LoVo (cell line): ENCODE results near the gene SENP5.
A peak's percentile ranks its signal among the peaks of the same experiment; 100 is the strongest.
"Not testable (repeated sequence)": the region's sequence is repeated elsewhere in the genome, so short reads cannot be mapped to it uniquely, and the experiment has no call there.

ENCODE experiments used
- DNase-seq: peaks from one replicate; pipeline ENCODE4 v3.0.0-alpha.2; 2016; ENCODE audit warnings: low spot score

The SENP5 gene, protein sequence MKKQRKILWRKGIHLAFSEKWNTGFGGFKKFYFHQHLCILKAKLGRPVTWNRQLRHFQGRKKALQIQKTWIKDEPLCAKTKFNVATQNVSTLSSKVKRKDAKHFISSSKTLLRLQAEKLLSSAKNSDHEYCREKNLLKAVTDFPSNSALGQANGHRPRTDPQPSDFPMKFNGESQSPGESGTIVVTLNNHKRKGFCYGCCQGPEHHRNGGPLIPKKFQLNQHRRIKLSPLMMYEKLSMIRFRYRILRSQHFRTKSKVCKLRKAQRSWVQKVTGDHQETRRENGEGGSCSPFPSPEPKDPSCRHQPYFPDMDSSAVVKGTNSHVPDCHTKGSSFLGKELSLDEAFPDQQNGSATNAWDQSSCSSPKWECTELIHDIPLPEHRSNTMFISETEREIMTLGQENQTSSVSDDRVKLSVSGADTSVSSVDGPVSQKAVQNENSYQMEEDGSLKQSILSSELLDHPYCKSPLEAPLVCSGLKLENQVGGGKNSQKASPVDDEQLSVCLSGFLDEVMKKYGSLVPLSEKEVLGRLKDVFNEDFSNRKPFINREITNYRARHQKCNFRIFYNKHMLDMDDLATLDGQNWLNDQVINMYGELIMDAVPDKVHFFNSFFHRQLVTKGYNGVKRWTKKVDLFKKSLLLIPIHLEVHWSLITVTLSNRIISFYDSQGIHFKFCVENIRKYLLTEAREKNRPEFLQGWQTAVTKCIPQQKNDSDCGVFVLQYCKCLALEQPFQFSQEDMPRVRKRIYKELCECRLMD

DNA sequence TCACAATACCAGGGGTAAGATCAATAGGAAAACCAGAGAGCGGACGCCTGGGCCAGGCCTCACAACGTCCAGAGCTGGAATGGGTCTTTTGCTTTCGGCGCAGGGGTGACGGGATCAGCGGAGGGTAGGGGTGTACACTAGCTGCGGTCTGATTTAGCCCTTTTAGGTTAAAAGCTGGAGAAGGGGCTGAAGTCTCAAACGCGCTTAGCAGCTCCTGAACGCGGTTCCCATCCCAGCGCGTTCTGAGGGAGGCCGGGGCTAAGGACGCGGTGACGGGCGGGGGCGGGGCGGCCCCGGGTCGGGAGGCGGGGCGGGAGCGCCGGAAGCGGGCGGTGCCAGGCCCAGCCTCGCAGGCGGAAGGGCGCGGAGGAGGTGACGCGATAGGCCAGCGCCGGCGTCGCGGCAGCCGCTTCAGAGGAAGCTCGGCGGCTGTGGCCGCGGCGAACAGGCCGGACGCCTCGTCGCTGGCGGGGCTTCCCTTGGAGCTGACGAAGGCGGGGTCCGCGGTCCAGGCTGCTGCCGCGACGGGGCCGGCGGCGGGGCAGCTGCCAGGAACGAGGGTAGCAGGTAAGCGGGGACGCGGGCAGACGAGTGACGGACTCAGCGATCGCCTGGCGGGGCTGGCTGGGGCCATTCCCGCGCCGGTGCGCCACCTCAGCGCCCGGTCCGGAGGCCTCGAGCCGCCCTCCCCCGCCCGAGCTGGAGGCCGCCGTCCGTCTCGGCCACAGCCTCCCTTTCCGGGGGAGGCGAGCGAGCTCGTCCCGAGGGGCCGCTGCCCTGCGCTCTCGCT lies at the start of gene SENP5:
SENP5 (plus strand) TSS at position 414 of the 790 bp plus-strand sequence. CDS start 17,262 bp downstream, outside the sequence.
- peak; percentile 91 for DNase-seq

DNA sequence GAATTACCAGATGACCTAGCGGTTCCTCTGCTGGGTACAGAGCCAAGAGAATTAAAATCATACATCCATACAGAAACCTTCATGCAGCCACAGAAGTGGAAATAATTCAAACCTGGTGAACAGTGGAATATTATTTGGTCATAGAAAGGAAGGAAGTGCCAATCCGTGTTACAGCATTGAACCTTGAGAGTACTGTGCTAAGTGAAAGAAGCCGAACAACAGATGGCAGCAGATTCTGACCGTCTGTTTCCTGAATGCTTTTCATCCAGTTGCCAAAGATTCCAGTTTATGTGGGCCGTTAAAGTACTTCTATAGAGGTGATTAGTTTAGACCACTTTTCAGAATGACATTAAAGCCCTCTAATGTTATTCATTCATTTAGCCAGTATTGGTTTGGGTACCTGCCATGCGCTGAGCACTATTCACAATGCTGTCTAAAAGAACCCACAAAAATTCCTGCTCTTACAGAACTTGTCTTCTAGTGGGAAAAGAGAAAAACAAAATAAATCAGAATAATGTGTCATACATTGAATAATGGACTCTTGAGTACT lies 45.8 kb upstream of the SENP5 start:
- DNase-seq, result no peak

DNA sequence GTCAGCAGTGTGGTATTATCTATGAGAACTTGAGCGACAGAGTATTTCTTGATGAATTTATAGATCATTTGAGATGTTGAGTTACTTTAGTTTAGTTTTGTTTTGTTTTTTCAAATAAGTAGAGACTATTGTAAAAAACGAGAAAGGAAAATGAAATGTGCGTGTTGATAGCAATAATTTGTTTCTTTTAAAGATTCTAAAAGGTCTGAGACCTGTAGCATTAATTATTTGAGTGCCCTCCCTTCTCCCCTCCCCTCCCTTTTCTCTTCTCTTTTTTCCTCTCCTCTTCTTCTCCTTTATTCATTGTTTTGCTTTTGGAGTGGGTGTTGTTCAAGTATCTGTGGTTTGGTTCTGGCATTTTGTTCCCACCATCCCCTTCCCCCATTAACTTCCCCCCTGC lies 38.1 kb upstream of the SENP5 start:
- DNase-seq, result not testable (repeated sequence)

DNA sequence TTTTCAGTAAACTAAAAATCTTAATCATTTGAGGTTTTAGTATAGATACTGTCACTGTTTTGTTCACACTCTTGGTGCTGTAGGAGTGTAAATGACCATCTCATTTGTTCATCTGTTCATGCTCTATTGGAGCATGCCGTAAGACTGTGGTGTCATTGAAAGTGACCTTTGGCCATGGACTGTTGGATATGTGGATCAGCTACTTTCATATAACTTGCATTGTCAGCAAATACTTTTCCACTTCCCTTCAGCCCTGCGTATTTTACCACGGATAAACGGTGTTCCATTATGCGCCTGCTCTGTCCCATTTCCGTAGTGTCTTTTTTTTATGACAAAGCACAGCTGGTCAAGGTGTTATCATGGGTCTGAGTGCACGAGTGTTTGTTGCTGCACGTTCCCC lies 32.6 kb upstream of the SENP5 start:
- DNase-seq, result no peak

DNA sequence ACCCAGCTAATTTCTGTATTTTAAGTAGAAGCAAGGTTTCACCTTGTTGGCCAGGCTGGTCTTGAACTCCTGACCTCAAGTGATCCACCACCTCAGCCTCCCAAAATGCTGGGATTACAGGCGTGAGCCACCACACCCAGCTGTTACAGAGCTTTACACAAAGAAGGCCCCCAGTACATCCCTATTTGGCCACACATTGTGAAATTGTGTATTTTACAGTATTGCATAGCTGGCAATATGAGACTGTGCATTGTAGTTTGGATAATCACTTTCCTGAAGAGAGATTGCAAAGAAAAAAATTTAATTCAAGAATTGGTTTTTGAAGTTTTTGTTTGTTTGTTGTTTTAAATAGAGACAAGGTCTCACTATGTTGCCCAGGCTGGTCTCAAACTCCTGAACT lies 31.1 kb upstream of the SENP5 start:
- not testable (repeated sequence) for DNase-seq

DNA sequence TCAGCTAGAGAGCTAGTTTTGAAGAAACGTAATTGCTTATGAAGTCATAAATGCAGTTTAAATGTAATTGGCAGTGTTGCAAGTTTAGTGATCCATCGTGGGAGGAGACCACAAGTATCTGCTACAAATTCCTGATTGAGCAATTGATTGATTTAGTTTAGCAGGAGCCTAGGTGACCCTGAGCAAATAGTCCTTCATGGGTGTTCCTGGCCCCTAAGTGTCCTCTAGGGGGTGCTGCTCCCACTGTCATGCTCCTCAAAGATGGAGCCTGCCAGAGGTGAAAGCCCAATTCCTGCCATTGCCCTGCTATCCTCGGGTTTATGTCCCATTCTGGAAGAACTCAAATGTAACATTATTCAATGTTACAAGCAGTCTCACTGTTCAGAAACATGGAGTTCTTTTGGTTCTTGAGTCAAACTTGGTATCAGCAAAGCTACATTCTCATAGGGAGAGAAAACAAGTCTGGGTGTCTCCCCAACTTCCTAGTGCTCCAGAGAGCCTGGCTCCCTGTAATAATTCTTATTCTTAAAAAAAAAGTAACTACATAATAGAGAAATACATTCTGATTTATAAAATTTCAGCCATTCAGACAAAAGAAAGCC lies 29.8 kb upstream of the SENP5 start:
- peak; percentile 56 for DNase-seq

DNA sequence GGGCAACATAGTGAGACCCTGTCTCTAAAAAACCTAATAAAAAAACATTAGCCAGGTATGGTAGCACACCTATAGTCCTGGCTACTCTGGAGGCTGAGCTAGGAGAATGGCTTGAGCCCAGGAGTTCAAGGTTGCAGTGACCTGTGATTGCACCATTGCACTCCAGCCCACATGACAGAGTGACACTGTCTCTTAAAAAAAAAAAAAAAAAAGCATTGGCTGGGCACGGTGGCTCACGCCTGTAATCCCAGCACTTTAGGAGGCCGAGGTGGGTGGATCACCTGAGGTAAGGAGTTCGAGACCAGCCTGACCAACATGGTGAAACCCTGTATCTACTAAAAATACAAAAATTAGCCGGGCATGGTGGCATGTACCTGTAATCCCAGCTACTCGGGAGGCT lies 28.4 kb upstream of the SENP5 start:
- not testable (repeated sequence) for DNase-seq

DNA sequence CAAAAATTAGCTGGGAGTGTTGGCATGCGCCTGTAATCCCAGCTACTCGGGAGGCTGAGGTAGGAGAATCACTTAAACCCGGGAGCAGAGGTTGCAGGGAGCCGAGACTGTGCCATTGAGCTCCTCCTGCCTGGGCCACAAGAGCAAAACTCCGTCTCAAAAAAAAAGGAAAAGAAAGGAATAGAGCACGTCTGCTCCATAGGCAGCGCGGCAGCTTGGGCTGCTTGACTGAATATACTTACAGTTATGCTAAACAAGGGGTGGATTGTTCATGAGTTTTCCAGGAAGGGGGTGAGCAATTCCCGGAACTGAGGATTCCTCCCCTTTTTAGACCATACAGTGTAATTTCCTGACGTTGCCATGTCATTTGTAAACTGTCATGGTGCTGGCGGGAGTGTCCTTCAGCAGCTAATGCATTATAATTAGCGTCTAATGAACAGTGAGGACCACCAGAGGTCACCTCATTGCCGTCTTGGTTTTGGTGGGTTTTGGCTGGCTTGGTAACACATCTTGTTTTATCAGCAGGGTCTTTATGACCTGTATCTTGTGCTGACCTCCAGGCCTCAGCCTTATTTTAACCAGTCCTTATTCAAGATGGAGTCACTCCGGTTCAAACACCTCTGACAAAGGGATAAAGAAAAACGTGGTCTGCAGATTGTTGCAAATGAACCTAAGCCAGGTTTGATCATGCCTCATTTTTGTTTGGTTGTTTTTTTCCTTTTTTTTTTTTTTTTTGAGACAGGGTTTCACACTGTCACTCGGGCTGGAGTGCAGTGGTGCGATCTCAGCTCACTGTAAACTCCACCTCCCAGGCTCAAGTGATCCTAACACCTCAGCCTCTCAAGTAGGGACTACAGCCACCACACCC lies 24.9 kb upstream of the SENP5 start:
- DNase-seq, result no peak

DNA sequence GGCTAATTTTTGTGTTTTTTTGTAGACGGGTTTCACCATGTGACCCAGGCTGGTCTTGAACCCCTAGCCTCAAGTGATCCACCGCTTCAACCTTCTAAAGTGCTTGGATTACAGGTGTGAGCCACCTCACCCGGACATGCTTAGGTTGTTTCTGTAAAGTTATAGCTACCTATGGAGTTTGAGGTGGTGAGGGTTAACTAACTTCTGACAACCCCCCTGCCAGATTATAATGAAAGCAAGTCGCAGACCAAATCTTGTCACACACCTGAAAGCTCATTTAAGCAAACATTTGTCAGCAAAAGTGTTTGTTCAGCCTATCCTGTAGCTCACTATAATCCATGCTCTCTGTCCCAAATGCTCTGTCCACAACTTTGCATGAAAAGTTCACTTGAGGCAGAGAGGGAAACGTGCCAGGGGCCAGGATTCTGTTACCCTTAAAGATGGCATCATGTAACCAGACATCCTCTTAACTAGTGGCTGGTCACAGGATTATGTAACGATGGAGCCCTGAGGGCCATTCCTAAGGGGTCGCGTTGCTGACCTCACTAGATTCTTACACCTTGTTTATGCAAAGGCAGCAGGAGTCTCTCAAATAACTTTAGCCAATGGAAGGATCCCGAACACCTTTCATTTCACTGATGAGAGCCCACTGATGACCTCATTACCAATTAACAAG lies 24.1 kb upstream of the SENP5 start:
- no peak for DNase-seq

DNA sequence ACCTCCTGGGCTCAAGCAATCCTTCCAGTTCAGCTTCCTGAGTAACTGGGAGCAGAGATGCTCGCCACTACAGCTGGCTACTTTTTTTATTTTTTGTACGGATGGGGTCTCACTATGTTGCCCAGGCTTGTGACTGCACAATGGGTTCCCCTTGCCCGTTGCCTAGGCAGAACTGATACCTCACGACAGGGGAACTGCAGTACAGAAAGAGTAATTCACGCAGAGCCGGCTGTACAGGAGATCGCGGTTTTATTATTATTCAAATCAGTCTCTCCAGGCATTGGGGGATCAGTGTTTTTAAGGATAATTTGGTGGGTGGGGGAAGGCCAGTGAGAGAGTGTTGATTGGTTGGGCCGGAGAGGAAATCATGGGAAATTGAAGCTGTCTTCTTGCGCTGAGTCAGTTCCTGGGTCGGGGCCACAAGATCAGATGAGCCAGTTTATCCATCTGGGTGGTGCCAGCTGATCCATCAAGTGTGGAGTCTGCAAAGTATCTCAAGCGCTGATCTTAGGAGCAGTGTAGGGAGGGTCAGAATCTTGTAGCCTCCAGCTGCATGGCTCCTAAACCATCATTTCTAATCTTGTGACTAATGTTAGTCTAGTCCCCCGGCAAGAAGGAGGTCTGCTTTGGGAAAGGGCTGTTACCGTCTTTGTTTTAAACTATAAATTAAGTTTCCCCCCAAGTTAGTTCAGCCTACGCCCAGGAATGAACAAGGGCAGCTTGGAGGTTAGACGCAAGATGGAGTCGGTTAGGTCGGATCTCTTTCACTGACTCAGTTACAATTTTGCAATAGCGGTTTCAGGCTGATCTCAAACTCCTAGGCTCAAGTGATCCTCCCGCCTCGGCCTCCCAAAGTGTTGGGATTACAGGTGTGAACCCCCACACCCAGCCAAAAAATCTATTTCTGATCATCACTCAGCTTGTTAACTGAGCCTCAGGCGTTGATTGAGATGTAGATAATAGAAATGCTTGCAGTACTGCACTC lies 23.2 kb upstream of the SENP5 start:
- DNase-seq, result not testable (repeated sequence)

DNA sequence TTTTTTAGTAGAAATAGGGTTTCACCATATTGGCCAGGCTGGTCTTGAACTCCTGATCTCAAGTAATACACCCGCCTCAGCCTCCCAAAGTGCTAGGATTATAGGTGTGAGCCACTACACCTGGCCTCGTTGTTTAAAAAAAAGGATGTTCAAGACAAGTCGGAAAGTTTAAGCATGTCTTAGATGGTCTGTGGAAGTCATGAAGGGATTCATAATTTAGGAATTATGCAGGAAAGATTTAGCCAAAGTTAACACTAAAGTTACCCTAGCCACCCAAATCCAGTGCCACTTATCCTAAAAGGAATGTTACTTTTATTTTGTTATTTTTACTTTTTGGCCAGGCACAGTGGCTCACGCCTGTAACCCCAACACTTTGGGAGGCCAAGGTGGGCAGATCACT lies 19.3 kb upstream of the SENP5 start:
- not testable (repeated sequence) for DNase-seq

DNA sequence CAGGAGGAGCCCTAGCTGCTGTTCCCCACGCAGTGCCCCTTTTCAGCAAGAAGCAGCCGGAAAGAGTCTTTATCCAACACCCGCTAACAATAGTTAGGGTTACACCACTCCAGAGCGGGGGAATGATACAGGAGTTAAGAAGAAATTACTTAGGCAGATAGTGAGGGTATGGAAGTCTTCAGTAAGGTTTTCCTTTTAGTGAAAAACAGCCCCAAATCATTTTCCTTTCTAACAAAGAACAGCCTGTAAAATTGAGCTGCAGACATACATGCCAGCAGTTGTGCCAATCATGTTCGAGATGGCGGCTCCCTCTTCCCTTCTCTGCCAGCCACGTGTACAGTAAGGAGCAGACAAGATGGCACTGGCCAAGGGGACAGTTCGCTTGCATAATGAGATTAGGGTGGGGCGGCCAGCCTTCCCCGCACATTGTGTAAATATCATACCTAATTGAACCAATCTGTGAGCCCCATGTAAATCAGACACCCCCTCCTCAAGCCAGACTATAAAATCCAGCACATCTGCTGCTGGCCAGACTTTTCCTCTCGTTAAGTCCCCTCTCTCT lies 18.5 kb upstream of the SENP5 start:
- no peak for DNase-seq

DNA sequence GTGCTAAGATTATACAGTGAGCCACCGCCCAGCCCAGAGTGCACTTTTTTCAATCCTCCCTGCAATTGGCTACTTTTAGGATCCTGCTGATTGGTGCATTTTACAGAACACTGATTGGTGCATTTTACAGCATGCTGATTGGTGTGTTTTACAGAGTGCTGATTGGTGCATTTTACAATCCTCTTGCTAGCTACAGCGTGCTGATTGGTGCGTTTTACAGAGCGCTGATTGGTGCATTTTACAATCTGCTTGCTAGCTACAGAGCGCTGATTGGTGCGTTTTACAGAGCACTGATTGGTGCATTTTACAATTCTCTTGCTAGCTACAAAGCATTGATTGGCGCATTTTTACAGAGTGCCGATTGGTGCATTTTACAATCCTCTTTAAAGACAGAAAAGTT lies 4.7 kb upstream of the SENP5 start:
- DNase-seq, result not testable (repeated sequence)

DNA sequence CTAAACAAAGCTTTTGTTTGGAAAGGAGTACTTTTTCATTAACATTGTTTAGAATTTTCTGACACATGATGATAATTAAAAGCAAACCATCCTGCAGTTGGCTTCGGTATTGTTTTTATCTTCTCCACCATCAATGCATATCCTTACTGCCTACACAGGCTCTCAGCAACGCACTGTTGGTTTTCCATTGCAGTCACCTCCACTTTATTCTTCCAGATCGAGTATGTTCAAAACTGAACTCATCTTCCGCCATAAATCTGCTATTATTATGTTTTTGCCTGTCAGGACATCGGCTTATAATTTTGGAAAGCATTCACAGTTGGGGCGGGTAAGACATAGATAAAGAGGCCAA lies 589 bp upstream of the SENP5 start:
- no peak for DNase-seq

DNA sequence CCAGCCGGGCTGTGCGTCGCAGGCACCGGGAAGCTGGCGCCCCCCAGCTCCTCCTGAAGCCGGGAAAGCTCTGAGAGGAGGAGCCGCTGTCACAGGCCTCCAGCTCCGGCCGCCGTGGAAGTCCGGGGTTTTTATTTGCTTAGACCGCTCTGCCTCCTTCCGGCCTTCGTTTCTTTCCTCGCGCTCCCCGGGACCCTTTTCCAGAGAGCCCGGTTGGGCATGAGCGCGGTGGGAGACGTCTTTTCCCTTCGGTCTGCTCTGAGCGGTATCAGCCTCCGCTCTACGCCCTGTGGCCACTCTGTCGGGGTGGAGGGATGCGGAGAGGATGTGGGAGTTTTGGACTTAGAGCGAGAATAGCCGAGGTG lies 559 bp downstream of the SENP5 start:
- DNase-seq, result peak; percentile 4

DNA sequence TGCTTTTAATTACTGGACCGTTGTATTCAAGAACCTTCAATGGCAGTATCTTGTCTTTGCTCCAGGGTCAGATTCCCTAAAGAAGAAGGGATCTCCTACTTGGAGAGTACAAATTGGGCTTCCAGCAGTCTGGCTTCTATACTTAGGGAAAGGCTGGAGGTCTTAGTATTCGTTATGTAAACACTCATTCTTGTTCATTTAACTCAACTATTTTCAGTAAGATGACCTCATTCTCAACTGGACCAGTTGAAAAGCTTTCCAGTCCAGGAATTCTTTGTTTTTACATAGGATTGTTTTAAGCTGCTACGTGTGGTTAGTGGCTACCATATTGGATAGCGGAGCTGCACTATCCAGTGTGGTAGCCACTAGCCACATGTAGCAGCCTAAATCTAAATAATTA lies 4.6 kb downstream of the SENP5 start:
- no peak for DNase-seq

DNA sequence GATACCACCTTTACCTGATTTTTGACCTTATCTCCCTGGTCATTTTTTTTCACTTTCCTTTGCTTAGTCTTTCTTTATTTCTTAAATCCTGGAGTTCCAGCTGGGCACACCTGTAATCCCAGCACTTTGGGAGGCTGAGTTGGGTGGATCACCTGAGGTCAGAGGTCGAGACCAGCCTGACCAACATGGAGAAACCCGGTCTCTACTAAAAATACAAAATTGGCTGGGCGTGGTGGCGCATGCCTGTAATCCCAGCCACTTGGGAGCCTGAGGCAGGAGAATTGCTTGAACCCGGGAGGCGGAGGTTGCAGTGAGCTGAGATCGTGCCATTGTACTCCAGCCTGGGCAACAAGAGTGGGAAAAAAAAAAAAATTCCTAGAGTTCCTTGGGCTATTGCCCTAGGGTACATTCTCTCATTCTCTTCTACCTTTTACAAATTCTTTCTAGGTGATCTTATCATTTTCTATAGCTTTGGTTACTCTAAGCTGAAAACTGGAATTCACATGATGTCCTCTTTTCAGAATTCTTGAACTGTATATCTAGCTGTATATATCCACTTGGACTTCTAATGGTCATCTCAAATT lies 6.9 kb downstream of the SENP5 start:
- not testable (repeated sequence) for DNase-seq

DNA sequence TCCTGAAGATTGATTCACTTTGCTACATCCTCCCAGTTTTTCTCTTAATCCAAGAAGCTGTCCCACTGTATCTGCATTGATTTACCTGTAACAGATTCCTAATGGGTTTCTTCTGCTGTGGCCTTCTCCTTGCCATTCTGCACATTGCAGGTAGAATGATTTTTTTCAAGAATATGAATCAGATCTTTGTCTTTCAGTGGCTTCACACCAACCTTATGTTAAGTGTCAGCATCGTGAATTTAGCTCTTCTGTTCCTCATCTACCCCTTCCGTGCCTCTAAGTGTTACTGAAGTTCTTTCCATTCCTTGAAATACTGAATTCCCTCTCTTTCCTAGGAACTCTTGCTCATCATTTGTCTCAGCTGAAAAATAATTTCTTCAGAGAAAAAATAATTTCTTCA lies 7.5 kb downstream of the SENP5 start:
- DNase-seq, result no peak
